GM23338 (cell line): ENCODE data around the gene MTA1.

ENCODE experiments used
- CREB1 ChIP-seq: fragments of 250-450 bp; sonication (Bioruptor Pico); IDR thresholded peaks from 2 replicates; pipeline ENCODE4 v1.5.0; 2020; ENCODE audit warnings: low read depth, mild to moderate bottlenecking, moderate library complexity
- CTCF ChIP-seq, 2 experiments: fragments of 200-600 bp in 1 of 2; sonication (generic) in 1 of 2; conservative IDR thresholded peaks; 2 replicates each; pipeline versions ENCODE4 v1.5.1 to v1.6.1; 2016 to 2017; ENCODE audit warnings: antibody characterized with exemption in 2 of 2, low read depth in 2 of 2, mild to moderate bottlenecking in 2 of 2, moderate library complexity in 1 of 2
- EZH2 ChIP-seq: fragments of 200-600 bp; sonication (generic); IDR thresholded peaks from one replicate; pipeline ENCODE4 v1.8.0; 2017; ENCODE audit warnings: antibody characterized with exemption, mild to moderate bottlenecking, low read depth; ENCODE audit not compliant: unreplicated experiment
- EZH2phosphoT487 ChIP-seq: fragments of 200-600 bp; sonication (generic); IDR thresholded peaks from one replicate; pipeline ENCODE4 v1.8.1; 2018; ENCODE audit warnings: antibody characterized with exemption; ENCODE audit not compliant: unreplicated experiment
- JUNB ChIP-seq: IDR thresholded peaks from one replicate; pipeline ENCODE4 v1.6.1; 2016; ENCODE audit warnings: antibody characterized with exemption; ENCODE audit not compliant: unreplicated experiment
- POLR2AphosphoS5 ChIP-seq: IDR thresholded peaks from 2 replicates; pipeline ENCODE4 v1.6.1; 2016; ENCODE audit warnings: antibody characterized with exemption, low read depth
- STAT1 ChIP-seq: IDR thresholded peaks from one replicate; pipeline ENCODE4 v1.6.1; 2016; ENCODE audit warnings: antibody characterized with exemption; ENCODE audit not compliant: unreplicated experiment
- ZNF114 ChIP-seq: fragments of 250-450 bp; sonication (Bioruptor Pico); IDR thresholded peaks from 2 replicates; pipeline ENCODE4 v1.5.0; 2020; ENCODE audit warnings: mild to moderate bottlenecking, moderate library complexity
- ZNF331 ChIP-seq: fragments of 250-450 bp; sonication (Bioruptor Pico); IDR thresholded peaks from 2 replicates; pipeline ENCODE4 v1.5.0; 2020; ENCODE audit warnings: low read depth, mild to moderate bottlenecking, moderate library complexity
- ZNF462 ChIP-seq: fragments of 250-450 bp; sonication (Bioruptor Pico); IDR thresholded peaks from 2 replicates; pipeline ENCODE4 v1.5.0; 2020; ENCODE audit warnings: mild to moderate bottlenecking, moderate library complexity
- TF ChIP-seq, protein P1 (sequence below): IDR thresholded peaks from one replicate; pipeline ENCODE4 v1.6.1; 2018; ENCODE audit warnings: antibody characterized with exemption; ENCODE audit not compliant: unreplicated experiment

GRCh38 chr14:105430565-105430964 is 10.9 kb downstream of the MTA1 start:
- no peak for TF ChIP-seq CTCF (conservative IDR thresholded peaks at IDR 0.05; ENCODE audit: low read depth in 2 of 2)
- TF ChIP-seq EZH2 = no peak
- TF ChIP-seq ZNF114 = no peak
- no peak for TF ChIP-seq JUNB
- TF ChIP-seq POLR2AphosphoS5 = no peak
- TF ChIP-seq, protein P1, sequence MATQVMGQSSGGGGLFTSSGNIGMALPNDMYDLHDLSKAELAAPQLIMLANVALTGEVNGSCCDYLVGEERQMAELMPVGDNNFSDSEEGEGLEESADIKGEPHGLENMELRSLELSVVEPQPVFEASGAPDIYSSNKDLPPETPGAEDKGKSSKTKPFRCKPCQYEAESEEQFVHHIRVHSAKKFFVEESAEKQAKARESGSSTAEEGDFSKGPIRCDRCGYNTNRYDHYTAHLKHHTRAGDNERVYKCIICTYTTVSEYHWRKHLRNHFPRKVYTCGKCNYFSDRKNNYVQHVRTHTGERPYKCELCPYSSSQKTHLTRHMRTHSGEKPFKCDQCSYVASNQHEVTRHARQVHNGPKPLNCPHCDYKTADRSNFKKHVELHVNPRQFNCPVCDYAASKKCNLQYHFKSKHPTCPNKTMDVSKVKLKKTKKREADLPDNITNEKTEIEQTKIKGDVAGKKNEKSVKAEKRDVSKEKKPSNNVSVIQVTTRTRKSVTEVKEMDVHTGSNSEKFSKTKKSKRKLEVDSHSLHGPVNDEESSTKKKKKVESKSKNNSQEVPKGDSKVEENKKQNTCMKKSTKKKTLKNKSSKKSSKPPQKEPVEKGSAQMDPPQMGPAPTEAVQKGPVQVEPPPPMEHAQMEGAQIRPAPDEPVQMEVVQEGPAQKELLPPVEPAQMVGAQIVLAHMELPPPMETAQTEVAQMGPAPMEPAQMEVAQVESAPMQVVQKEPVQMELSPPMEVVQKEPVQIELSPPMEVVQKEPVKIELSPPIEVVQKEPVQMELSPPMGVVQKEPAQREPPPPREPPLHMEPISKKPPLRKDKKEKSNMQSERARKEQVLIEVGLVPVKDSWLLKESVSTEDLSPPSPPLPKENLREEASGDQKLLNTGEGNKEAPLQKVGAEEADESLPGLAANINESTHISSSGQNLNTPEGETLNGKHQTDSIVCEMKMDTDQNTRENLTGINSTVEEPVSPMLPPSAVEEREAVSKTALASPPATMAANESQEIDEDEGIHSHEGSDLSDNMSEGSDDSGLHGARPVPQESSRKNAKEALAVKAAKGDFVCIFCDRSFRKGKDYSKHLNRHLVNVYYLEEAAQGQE = no peak
- TF ChIP-seq STAT1 = no peak
- no peak for TF ChIP-seq CREB1 (CRISPR knock-in tag)
- no peak for TF ChIP-seq EZH2phosphoT487
- TF ChIP-seq ZNF462 (CRISPR knock-in tag) = no peak
- no peak for TF ChIP-seq ZNF331 (CRISPR knock-in tag)
